ENCODE data around the gene TTLL11. TPM values are rescaled to one million over a fixed set of nuclear protein-coding genes. Genes with fewer than 3 reads are reported as not detected.

Gene TTLL11
- total and polyA plus RNA-seq, 2 experiments from 2014 or later = 5.5 to 7.6 TPM

DNA sequence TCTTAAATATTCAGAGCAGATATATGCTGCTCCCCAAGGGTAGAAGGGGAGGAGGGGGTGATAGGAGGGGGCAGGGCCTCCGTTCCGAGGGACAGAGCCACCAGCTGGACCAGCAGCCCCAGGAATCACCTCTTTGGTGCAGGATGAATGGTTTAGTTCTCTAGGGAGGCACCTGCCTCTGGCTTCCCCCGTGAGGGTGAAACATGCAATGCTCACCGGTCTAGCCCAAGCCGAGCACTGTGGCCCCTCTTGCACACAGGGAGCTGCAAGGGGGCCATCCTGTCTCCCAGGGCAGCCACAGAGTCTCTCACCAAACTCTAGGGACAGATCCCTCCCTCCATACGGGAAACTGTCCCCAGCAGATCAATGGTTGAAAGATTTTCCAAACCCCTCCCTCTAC lies 278.0 kb downstream of the TTLL11 start:
- no peak for DNase-seq (ENCODE audit: low spot score)
- WGBS (ENCODE audit: low lambda C conversion rate, missing lambda C conversion rate) = 75% methylated on average over 6 of the region's 6 CpGs
- H3K4me3 ChIP-seq = no peak overlapping the region
- H3K9me3 ChIP-seq (ENCODE audit: low read depth) = no peaks in the 10 kb centered on the region
- no peaks in the 10 kb centered on the region for H4K20me1 ChIP-seq (ENCODE audit: insufficient read depth, poor library complexity, severe bottlenecking)
- no peak overlapping the region for H3K27ac ChIP-seq
- H3K4me2 ChIP-seq = no peak overlapping the region
- TF ChIP-seq, protein P1, sequence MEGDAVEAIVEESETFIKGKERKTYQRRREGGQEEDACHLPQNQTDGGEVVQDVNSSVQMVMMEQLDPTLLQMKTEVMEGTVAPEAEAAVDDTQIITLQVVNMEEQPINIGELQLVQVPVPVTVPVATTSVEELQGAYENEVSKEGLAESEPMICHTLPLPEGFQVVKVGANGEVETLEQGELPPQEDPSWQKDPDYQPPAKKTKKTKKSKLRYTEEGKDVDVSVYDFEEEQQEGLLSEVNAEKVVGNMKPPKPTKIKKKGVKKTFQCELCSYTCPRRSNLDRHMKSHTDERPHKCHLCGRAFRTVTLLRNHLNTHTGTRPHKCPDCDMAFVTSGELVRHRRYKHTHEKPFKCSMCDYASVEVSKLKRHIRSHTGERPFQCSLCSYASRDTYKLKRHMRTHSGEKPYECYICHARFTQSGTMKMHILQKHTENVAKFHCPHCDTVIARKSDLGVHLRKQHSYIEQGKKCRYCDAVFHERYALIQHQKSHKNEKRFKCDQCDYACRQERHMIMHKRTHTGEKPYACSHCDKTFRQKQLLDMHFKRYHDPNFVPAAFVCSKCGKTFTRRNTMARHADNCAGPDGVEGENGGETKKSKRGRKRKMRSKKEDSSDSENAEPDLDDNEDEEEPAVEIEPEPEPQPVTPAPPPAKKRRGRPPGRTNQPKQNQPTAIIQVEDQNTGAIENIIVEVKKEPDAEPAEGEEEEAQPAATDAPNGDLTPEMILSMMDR (IDR thresholded peaks at IDR 0.05; ENCODE audit: poor library complexity) = no peak
- TF ChIP-seq EZH2phosphoT487 (IDR thresholded peaks at IDR 0.05; ENCODE audit: low read depth, severe bottlenecking, unreplicated experiment) (no peak), EZH2 (IDR thresholded peaks at IDR 0.05; ENCODE audit: borderline replicate concordance) (no peak)
- no peaks in the 10 kb centered on the region for H3K36me3 ChIP-seq (replicated peaks; ENCODE audit: insufficient read depth, low read depth)
- no peak overlapping the region for H2AFZ ChIP-seq
- H3K9me2 ChIP-seq (replicated peaks; ENCODE audit: insufficient read depth) = no peaks in the 10 kb centered on the region
- peaks cover 8% of the 10 kb centered on the region for H3K4me1 ChIP-seq (ENCODE audit: insufficient read depth)
- H3K27me3 ChIP-seq = no peaks in the 10 kb centered on the region
- no peaks in the 10 kb centered on the region for H3K79me2 ChIP-seq

DNA sequence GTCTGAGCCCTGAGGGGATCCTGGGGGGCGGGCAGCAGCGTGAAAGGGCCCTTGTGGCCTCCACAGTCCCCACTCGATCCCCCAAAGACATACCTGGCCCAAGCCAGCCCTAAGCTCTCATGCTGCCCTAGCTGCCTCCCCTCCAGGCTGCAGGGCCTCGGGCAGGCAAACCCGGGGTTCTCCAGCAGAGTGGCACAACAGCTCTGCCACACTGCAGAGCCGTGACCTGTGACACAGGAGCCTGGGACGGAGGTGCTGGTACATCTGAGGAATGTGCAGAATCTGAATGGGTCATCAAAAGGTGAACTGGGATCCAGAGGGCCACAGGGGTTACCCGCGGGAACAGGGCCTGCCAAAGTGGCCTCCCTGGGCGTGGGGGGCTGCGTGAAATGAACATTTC lies 278.5 kb downstream of the TTLL11 start:
- Histone ChIP-seq H3K27me3 (no peaks in the 10 kb centered on the region), H3K9me2 (replicated peaks; ENCODE audit: insufficient read depth) (no peaks in the 10 kb centered on the region), H3K4me1 (ENCODE audit: insufficient read depth) (peaks cover 4% of the 10 kb centered on the region), H2AFZ (no peak overlapping the region), H3K79me2 (no peaks in the 10 kb centered on the region), H3K9me3 (ENCODE audit: low read depth) (no peaks in the 10 kb centered on the region), H3K36me3 (replicated peaks; ENCODE audit: insufficient read depth, low read depth) (no peaks in the 10 kb centered on the region), H4K20me1 (ENCODE audit: insufficient read depth, poor library complexity, severe bottlenecking) (no peaks in the 10 kb centered on the region), H3K4me3 (no peak overlapping the region), H3K27ac (no peak overlapping the region), H3K4me2 (no peak overlapping the region)
- DNase-seq (ENCODE audit: low spot score) = no peak
- WGBS (ENCODE audit: low lambda C conversion rate, missing lambda C conversion rate) = 81% methylated on average over 11 of the region's 11 CpGs
- TF ChIP-seq, protein P1 (IDR thresholded peaks at IDR 0.05; ENCODE audit: poor library complexity) = no peak
- TF ChIP-seq EZH2phosphoT487 (IDR thresholded peaks at IDR 0.05; ENCODE audit: low read depth, severe bottlenecking, unreplicated experiment) = no peak
- no peak for TF ChIP-seq EZH2 (IDR thresholded peaks at IDR 0.05; ENCODE audit: borderline replicate concordance)

DNA sequence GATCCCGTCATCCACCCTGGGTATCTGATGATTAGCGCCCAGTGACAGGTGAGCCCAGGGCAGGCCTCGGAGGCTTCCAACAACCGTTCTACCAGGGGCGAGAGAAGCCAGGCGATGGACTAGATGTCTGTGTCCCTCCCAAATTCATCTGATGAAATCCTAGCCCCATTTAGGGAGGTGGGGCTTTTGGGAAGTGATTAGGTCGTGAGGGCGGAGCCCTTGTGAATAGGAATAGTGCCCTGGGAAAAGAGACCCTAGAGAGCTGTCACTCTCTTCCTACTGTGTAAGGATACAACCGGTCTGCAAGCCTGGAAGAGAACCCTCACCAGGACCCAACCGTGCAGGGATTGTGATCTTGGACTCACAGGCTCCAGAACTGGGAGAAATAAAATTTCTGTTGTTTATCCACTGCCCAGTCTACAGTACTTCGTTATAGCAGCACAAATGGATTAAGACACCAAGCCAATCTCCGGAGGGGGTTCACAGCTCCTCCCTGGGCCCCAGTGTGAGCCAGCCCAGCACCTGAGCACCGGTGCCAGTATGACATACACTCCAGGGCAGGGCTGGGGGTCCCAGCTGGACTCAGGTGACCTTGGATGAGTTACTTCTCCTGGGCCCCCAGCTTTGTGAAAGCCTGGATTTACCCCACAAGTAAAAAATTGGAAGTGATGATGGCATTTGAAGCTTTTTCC lies 279.4 kb downstream of the TTLL11 start:
- H3K4me3 ChIP-seq = no peak overlapping the region
- no peak overlapping the region for H3K4me2 ChIP-seq
- H3K9me3 ChIP-seq (ENCODE audit: low read depth) = no peaks in the 10 kb centered on the region
- H3K36me3 ChIP-seq (replicated peaks; ENCODE audit: insufficient read depth, low read depth) = no peaks in the 10 kb centered on the region
- DNase-seq (ENCODE audit: low spot score) = no peak
- no peak overlapping the region for H2AFZ ChIP-seq
- no peak overlapping the region for H3K27ac ChIP-seq
- H3K4me1 ChIP-seq (ENCODE audit: insufficient read depth) = no peaks in the 10 kb centered on the region
- H3K27me3 ChIP-seq = no peaks in the 10 kb centered on the region
- whole genome bisulfite sequencing (ENCODE audit: low lambda C conversion rate, missing lambda C conversion rate) = 89% methylated on average over 13 of the region's 13 CpGs
- H4K20me1 ChIP-seq (ENCODE audit: insufficient read depth, poor library complexity, severe bottlenecking) = no peaks in the 10 kb centered on the region
- H3K79me2 ChIP-seq = no peaks in the 10 kb centered on the region
- TF ChIP-seq, protein P1 (IDR thresholded peaks at IDR 0.05; ENCODE audit: poor library complexity) = no peak
- TF ChIP-seq EZH2 (IDR thresholded peaks at IDR 0.05; ENCODE audit: borderline replicate concordance) (no peak), EZH2phosphoT487 (IDR thresholded peaks at IDR 0.05; ENCODE audit: low read depth, severe bottlenecking, unreplicated experiment) (no peak)
- no peaks in the 10 kb centered on the region for H3K9me2 ChIP-seq (replicated peaks; ENCODE audit: insufficient read depth)

Data from hepatocyte (in vitro differentiated cells).